NCI-H146 (cell line): ENCODE measurements around the gene PARN.
A peak's percentile ranks its signal among the peaks of the same experiment; 100 is the strongest.
"Not testable (repeated sequence)": the region's sequence is repeated elsewhere in the genome, so short reads cannot be mapped to it uniquely, and the experiment has no call there.

ENCODE experiments used
- DNase-seq: peaks from one replicate; lab custom pipeline; 2025; lab: John Stamatoyannopoulos, UW

The PARN gene

GRCh38 chr16:14629919-14630619 lies at the start of gene PARN:
Gene PARN, minus strand, starts transcription at chr16:14630260. Its CDS starts 135 bp downstream, at chr16:14630125.
- peak; percentile 99 for DNase-seq

- no peak for DNase-seq
Measured at GRCh38 chr16:14678748-14679497, 48.9 kb upstream of the PARN start.

- DNase-seq, result no peak
Measured at GRCh38 chr16:14677627-14678026, 47.6 kb upstream of the PARN start.

GRCh38 chr16:14676633-14677032 lies 46.6 kb upstream of the PARN start:
- DNase-seq, result no peak

GRCh38 chr16:14672403-14672971 lies 42.4 kb upstream of the PARN start:
- no peak for DNase-seq

GRCh38 chr16:14669776-14670175 lies 39.7 kb upstream of the PARN start:
- DNase-seq, result peak; percentile 34

- no peak for DNase-seq
Measured at GRCh38 chr16:14668556-14669223, 38.6 kb upstream of the PARN start.

GRCh38 chr16:14667347-14668266 lies 37.5 kb upstream of the PARN start:
- no peak for DNase-seq

- DNase-seq, result no peak
Measured at GRCh38 chr16:14658063-14658462, 28.0 kb upstream of the PARN start.

GRCh38 chr16:14652726-14653125 lies 22.7 kb upstream of the PARN start:
- DNase-seq, result no peak

- no peak for DNase-seq
Measured at GRCh38 chr16:14650629-14651028, 20.6 kb upstream of the PARN start.

GRCh38 chr16:14649816-14650215 lies 19.8 kb upstream of the PARN start:
- no peak for DNase-seq

GRCh38 chr16:14641926-14642325 lies 11.9 kb upstream of the PARN start:
- DNase-seq, result no peak

- DNase-seq, result no peak
Measured at GRCh38 chr16:14641206-14641605, 11.1 kb upstream of the PARN start.

GRCh38 chr16:14640538-14640937 lies 10.5 kb upstream of the PARN start:
- DNase-seq, result peak; percentile 8

GRCh38 chr16:14636951-14637240 lies 6.8 kb upstream of the PARN start:
- not testable (repeated sequence) for DNase-seq

GRCh38 chr16:14636179-14636950 lies 6.3 kb upstream of the PARN start:
- DNase-seq, result not testable (repeated sequence)

- DNase-seq, result no peak
Measured at GRCh38 chr16:14635395-14636165, 5.5 kb upstream of the PARN start.

- no peak for DNase-seq
Measured at GRCh38 chr16:14634389-14634725, 4.3 kb upstream of the PARN start.
